ENCODE measurements around the gene KCNQ2.

- TF ChIP-seq CTCF (IDR thresholded peaks at IDR 0.05; ENCODE audit: low read length) (no peak), EZH2 (IDR thresholded peaks at IDR 0.05; ENCODE audit: borderline replicate concordance, low read length) (no peak)
These were observed 21.6 kb upstream of the KCNQ2 start for GRCh38 chr20:63494084-63494419.
